ENCODE results near the gene UBE2J2. TPM values are rescaled to one million over a fixed set of nuclear protein-coding genes. Genes with fewer than 3 reads are reported as not detected.

Gene UBE2J2
- total RNA-seq, 2 experiments from 2014 or later: 48.5 to 49.7 TPM

- H3K4me1 Mint-ChIP-seq (ENCODE audit: low read depth): peaks cover 34% of the 10 kb centered on the region
- intact Hi-C loops (cut with micrococcal nuclease): loop anchor here (2.0 kb wide), 4 partner anchors 22 to 144 kb away; no protein-coding TSS in a partner anchor
- DNase-seq: peak; percentile 66
- H3K9me3 Mint-ChIP-seq: no peaks in the 10 kb centered on the region
- H3K27me3 Mint-ChIP-seq (ENCODE audit: low read depth): no peaks in the 10 kb centered on the region
- H3K36me3 Mint-ChIP-seq (ENCODE audit: low read depth): peaks cover 9% of the 10 kb centered on the region
- CTCF ChIA-PET: interaction anchor here (0.7 kb wide), 1 partner anchor 326 kb away, joined by 3 read pairs; no protein-coding TSS in a partner anchor
- H3K4me3 Mint-ChIP-seq: peak overlapping the region; percentile 80
- peak overlapping the region; percentile 89 for H3K27ac Mint-ChIP-seq
Observed at GRCh38 chr1:1208713-1209433, 64.8 kb downstream of the UBE2J2 start.

GRCh38 chr1:1207571-1207892, 66.1 kb downstream of the UBE2J2 start:
- DNase-seq: no peak
- Mint-ChIP-seq H3K4me3 (no peak overlapping the region), H3K27ac (peak overlapping the region; percentile 89), H3K4me1 (ENCODE audit: low read depth) (peaks cover 34% of the 10 kb centered on the region), H3K36me3 (ENCODE audit: low read depth) (peaks cover 9% of the 10 kb centered on the region), H3K27me3 (ENCODE audit: low read depth) (no peaks in the 10 kb centered on the region), H3K9me3 (no peaks in the 10 kb centered on the region)
- intact Hi-C loops (cut with micrococcal nuclease): no loop called here
- CTCF ChIA-PET: no interaction called here

GRCh38 chr1:1206966-1207531, 66.6 kb downstream of the UBE2J2 start:
- H3K27me3 Mint-ChIP-seq (ENCODE audit: low read depth): no peaks in the 10 kb centered on the region
- peaks cover 32% of the 10 kb centered on the region for H3K4me1 Mint-ChIP-seq (ENCODE audit: low read depth)
- H3K27ac Mint-ChIP-seq: no peak overlapping the region
- peaks cover 6% of the 10 kb centered on the region for H3K36me3 Mint-ChIP-seq (ENCODE audit: low read depth)
- CTCF ChIA-PET: no interaction called here
- intact Hi-C loops (cut with micrococcal nuclease): no loop called here
- no peaks in the 10 kb centered on the region for H3K9me3 Mint-ChIP-seq
- H3K4me3 Mint-ChIP-seq: peak overlapping the region; percentile 70
- DNase-seq: no peak

DNA sequence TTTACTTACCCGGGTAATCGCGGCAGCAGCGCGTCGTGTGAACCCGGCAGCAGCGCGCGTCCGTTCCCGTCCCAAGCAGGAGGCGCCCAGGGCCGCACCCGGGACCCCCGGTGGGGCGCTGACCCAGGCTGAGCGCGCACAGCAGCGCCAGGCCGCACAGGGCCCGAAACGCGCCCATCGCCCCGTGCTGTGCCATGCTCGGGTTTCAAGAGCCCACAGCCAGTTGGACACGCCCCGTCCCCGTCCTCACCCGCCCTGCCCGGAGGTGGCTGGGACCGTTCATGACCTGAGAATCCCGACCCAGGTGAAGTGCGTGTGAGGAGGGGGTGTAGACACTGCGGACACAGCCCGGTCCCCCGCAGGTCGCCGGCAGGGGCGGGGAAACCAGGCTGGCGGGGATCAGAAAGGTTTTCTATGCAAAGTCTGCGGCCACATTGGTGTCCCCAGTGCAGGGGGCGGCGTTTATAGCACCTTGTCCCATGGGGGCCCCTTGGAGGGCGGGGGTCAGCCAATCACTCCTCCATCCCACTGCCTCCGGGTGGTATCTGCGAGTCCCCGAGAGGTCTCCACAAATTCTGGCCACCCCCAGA, 67.2 kb downstream of the UBE2J2 start, which contains the start of gene TNFRSF18:
TNFRSF18 (minus strand) TSS at position 217 of the 590 bp plus-strand sequence; CDS start at position 196, 21 bp downstream.
- intact Hi-C loops (cut with micrococcal nuclease): no loop called here
- CTCF ChIA-PET: interaction anchor here (0.7 to 1.3 kb wide), 4 partner anchors 10 to 142 kb away, joined by 3 to 8 read pairs (median 3); no protein-coding TSS in a partner anchor
- Mint-ChIP-seq H3K27ac (no peak within 1 kb of the TSS), H3K36me3 (ENCODE audit: low read depth) (peaks cover 5% of the 10 kb centered on the region), H3K27me3 (ENCODE audit: low read depth) (no peaks in the 10 kb centered on the region), H3K9me3 (no peaks in the 10 kb centered on the region), H3K4me1 (ENCODE audit: low read depth) (peaks cover 32% of the 10 kb centered on the region), H3K4me3 (peak within 1 kb of the TSS; percentile 70)
- peak; percentile 60 for DNase-seq

GRCh38 chr1:1205769-1206375, 67.8 kb downstream of the UBE2J2 start:
- CTCF ChIA-PET: interaction anchor here (0.7 to 1.3 kb wide), 4 partner anchors 10 to 142 kb away, joined by 3 to 8 read pairs (median 3); no protein-coding TSS in a partner anchor

DNA sequence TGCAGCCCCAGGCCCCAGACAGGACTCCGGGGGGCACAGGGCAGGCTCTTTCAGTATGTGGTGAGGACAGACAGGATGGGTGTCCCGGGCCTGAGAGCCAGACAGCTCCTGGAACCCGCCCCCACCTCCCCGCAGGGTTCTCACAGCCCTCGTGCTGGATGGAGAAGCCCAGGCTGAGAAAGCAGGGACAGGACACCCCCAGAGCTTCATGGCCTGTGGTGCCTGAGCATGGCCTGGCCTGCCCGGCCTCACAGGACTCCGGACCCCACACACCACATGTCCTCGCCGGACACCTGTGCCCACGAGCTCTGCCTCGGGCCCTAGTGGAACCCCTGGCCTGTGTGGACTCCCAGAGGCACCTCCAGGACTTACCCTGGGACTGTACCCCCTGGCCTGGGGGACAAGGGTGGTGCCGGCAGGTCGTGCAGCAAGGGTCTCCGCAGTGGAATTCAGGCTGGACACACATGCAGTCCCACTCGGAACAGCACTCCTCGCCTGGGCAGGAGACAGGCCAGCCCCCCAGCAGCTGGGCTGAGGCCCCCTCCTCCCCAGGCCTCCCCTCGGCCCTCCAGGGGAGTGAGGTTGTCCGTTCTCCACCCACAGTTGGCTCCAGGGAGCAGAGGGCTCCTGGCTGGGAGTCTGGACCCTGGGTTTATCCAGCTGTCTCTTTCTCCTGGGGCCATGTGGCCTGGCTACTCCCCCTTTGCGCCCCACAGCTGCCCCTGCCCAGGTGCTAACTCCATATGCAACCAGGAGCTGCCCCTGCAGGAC, 68.5 kb downstream of the UBE2J2 start:
- H3K4me3 Mint-ChIP-seq: peak overlapping the region; percentile 70
- peaks cover 32% of the 10 kb centered on the region for H3K4me1 Mint-ChIP-seq (ENCODE audit: low read depth)
- intact Hi-C loops (cut with micrococcal nuclease): no loop called here
- H3K27me3 Mint-ChIP-seq (ENCODE audit: low read depth): no peaks in the 10 kb centered on the region
- H3K36me3 Mint-ChIP-seq (ENCODE audit: low read depth): no peaks in the 10 kb centered on the region
- DNase-seq: no peak
- CTCF ChIA-PET: interaction anchor here (0.7 to 1.3 kb wide), 5 partner anchors 11 to 141 kb away, joined by 3 to 8 read pairs (median 3); no protein-coding TSS in a partner anchor
- no peaks in the 10 kb centered on the region for H3K9me3 Mint-ChIP-seq
- H3K27ac Mint-ChIP-seq: no peak overlapping the region

More at GRCh38 chr1:1205769-1206375, 67.8 kb downstream of the UBE2J2 start:
- peaks cover 28% of the 10 kb centered on the region for H3K4me1 Mint-ChIP-seq (ENCODE audit: low read depth)
- no peak overlapping the region for H3K27ac Mint-ChIP-seq
- H3K27me3 Mint-ChIP-seq (ENCODE audit: low read depth): no peaks in the 10 kb centered on the region
- intact Hi-C loops (cut with micrococcal nuclease): no loop called here
- H3K4me3 Mint-ChIP-seq: peak overlapping the region; percentile 70
- DNase-seq: no peak
- peaks cover 2% of the 10 kb centered on the region for H3K36me3 Mint-ChIP-seq (ENCODE audit: low read depth)
- no peaks in the 10 kb centered on the region for H3K9me3 Mint-ChIP-seq

- H3K27ac Mint-ChIP-seq: no peak overlapping the region
- no peak for DNase-seq
- H3K9me3 Mint-ChIP-seq: no peaks in the 10 kb centered on the region
- H3K27me3 Mint-ChIP-seq (ENCODE audit: low read depth): no peaks in the 10 kb centered on the region
- peaks cover 32% of the 10 kb centered on the region for H3K4me1 Mint-ChIP-seq (ENCODE audit: low read depth)
- intact Hi-C loops (cut with micrococcal nuclease): no loop called here
- no peak overlapping the region for H3K4me3 Mint-ChIP-seq
- CTCF ChIA-PET: interaction anchor here (1.0 kb wide), 1 partner anchor 84 kb away, joined by 3 read pairs; no protein-coding TSS in a partner anchor
- H3K36me3 Mint-ChIP-seq (ENCODE audit: low read depth): no peaks in the 10 kb centered on the region
Observed at GRCh38 chr1:1204425-1204920, 69.2 kb downstream of the UBE2J2 start.

Small RNAs within 50 kb of the gene (microRNA-seq; reads per million reads assigned to microRNA genes)
- gene MIR6726 (ENCODE audit: borderline microRNAs expressed, borderline replicate concordance) (1.6 reads per million), gene MIR6727 (ENCODE audit: borderline microRNAs expressed, borderline replicate concordance) (not detected)

Other genes starting within 250 kb of the UBE2J2 start
- gene RNF223, start 199.5 kb downstream of the UBE2J2 start, total RNA-seq: not detected
- 10 to 100 TPM; 14.9 to 18.6 TPM for gene C1orf159, start 157.8 kb downstream of the UBE2J2 start, total RNA-seq
- not detected for gene TTLL10, start 100.0 kb downstream of the UBE2J2 start, total RNA-seq
- 10 to 100 TPM; 30.7 to 31.0 TPM for gene TNFRSF18, start 67.3 kb downstream of the UBE2J2 start, total RNA-seq
- 100 to 1,000 TPM; 107 to 110 TPM for gene TNFRSF4, start 59.7 kb downstream of the UBE2J2 start, total RNA-seq
- gene SDF4, start 41.9 kb downstream of the UBE2J2 start, total RNA-seq: 10 to 100 TPM; 74.7 to 79.5 TPM
- 1 to 10 TPM; 8.7 to 9.9 TPM for gene B3GALT6, start 41.6 kb downstream of the UBE2J2 start, total RNA-seq
- gene C1QTNF12, start 27.1 kb downstream of the UBE2J2 start, total RNA-seq: 1 to 10 TPM; 6.0 to 7.8 TPM
- 1 to 10 TPM; 5.6 to 7.6 TPM for gene SCNN1D, start 6.6 kb upstream of the UBE2J2 start, total RNA-seq
- gene ACAP3, start 34.1 kb upstream of the UBE2J2 start, total RNA-seq: 10 to 100 TPM; 24.1 to 25.3 TPM
- 10 to 100 TPM; 17.0 to 17.6 TPM for gene PUSL1, start 34.7 kb upstream of the UBE2J2 start, total RNA-seq
- 100 to 1,000 TPM; 117 to 118 TPM for gene INTS11, start 50.8 kb upstream of the UBE2J2 start, total RNA-seq
- 1 to 10 TPM; 5.6 to 5.7 TPM for gene CPTP, start 50.9 kb upstream of the UBE2J2 start, total RNA-seq
- under 1 TPM; 0.10 to 0.14 TPM for gene TAS1R3, start 57.4 kb upstream of the UBE2J2 start, total RNA-seq
- gene DVL1, start 75.6 kb upstream of the UBE2J2 start, total RNA-seq: 10 to 100 TPM; 33.4 to 35.0 TPM
- under 1 TPM; 0.54 to 0.57 TPM for gene MXRA8, start 84.7 kb upstream of the UBE2J2 start, total RNA-seq
- gene AURKAIP1, start 101.4 kb upstream of the UBE2J2 start, total RNA-seq: 100 to 1,000 TPM; 108 TPM
- 100 to 1,000 TPM in 1 of 2 experiments, 10 to 100 TPM in 1; 97.7 to 108 TPM for gene CCNL2, start 125.5 kb upstream of the UBE2J2 start, total RNA-seq
- gene MRPL20, start 133.4 kb upstream of the UBE2J2 start, total RNA-seq: 100 to 1,000 TPM; 103 to 107 TPM
- gene ANKRD65, start 147.4 kb upstream of the UBE2J2 start, total RNA-seq: not detected
- under 1 TPM; 0.72 to 0.74 TPM for gene VWA1, start 161.8 kb upstream of the UBE2J2 start, total RNA-seq
- under 1 TPM; 0.42 to 0.57 TPM for gene ATAD3C, start 175.8 kb upstream of the UBE2J2 start, total RNA-seq
- 10 to 100 TPM; 32.7 to 38.7 TPM for gene ATAD3B, start 197.9 kb upstream of the UBE2J2 start, total RNA-seq
- gene ATAD3A, start 238.3 kb upstream of the UBE2J2 start, total RNA-seq: 10 to 100 TPM; 39.4 to 41.0 TPM